ENCODE measurements around the gene AGAP1.

Gene AGAP1

GRCh38 chr2:235511187-235511661 lies 17.4 kb downstream of the AGAP1 start:
- no peak for DNase-seq

GRCh38 chr2:235511751-235512698 lies 18.2 kb downstream of the AGAP1 start:
- DNase-seq, result no peak

GRCh38 chr2:235512699-235513053 lies 18.8 kb downstream of the AGAP1 start:
- no peak for DNase-seq

- DNase-seq, result no peak
These were observed 20.3 kb downstream of the AGAP1 start for GRCh38 chr2:235513984-235514626.

- DNase-seq, result no peak
These were observed 21.0 kb downstream of the AGAP1 start for GRCh38 chr2:235514627-235515363.

GRCh38 chr2:235515364-235515742 lies 21.5 kb downstream of the AGAP1 start:
- DNase-seq, result no peak

GRCh38 chr2:235515821-235516220 lies 22.0 kb downstream of the AGAP1 start:
- DNase-seq, result no peak

GRCh38 chr2:235516257-235516656 lies 22.4 kb downstream of the AGAP1 start:
- no peak for DNase-seq

- no peak for DNase-seq
These were observed 24.7 kb downstream of the AGAP1 start for GRCh38 chr2:235518322-235519090.

- peak; percentile 10 for DNase-seq
These were observed 26.9 kb downstream of the AGAP1 start for GRCh38 chr2:235520787-235521186.

GRCh38 chr2:235521844-235522243 lies 28.0 kb downstream of the AGAP1 start:
- DNase-seq, result no peak

GRCh38 chr2:235523021-235523420 lies 29.2 kb downstream of the AGAP1 start:
- DNase-seq, result peak; percentile 7

- DNase-seq, result no peak
These were observed 29.8 kb downstream of the AGAP1 start for GRCh38 chr2:235523486-235524150.

- DNase-seq, result no peak
These were observed 32.3 kb downstream of the AGAP1 start for GRCh38 chr2:235526166-235526565.

GRCh38 chr2:235527806-235528469 lies 34.1 kb downstream of the AGAP1 start:
- DNase-seq, result no peak

- no peak for DNase-seq
These were observed 35.8 kb downstream of the AGAP1 start for GRCh38 chr2:235529621-235530020.

- no peak for DNase-seq
These were observed 36.9 kb downstream of the AGAP1 start for GRCh38 chr2:235530735-235531134.

GRCh38 chr2:235532307-235532706 lies 38.5 kb downstream of the AGAP1 start:
- no peak for DNase-seq

GRCh38 chr2:235533198-235533597 lies 39.4 kb downstream of the AGAP1 start:
- no peak for DNase-seq

- DNase-seq, result no peak
These were observed 40.0 kb downstream of the AGAP1 start for GRCh38 chr2:235533616-235534385.

Measured in OCI-M1 (cell line).